AG10803 (cell line): ENCODE data around the gene EEF2.
"Not testable (repeated sequence)": the region's sequence is repeated elsewhere in the genome, so short reads cannot be mapped to it uniquely, and the experiment has no call there.

ENCODE experiments used
- DNase-seq: peaks from one replicate; pipeline ENCODE4 v3.0.0; 2010; ENCODE audit warnings: low read depth
- H3K4me3 ChIP-seq: 2 replicates; pipeline ENCODE4 v1.5.1; 2011; ENCODE audit warnings: mild to moderate bottlenecking, low read length, control low read depth
- CTCF ChIP-seq: conservative IDR thresholded peaks from 2 replicates; pipeline ENCODE4 v1.5.1; 2011; ENCODE audit warnings: mild to moderate bottlenecking, low read length, control low read depth, inconsistent platforms

EEF2 gene

GRCh38 chr19:4009990-4010807, 24.9 kb upstream of the EEF2 start:
- peak; percentile 15 for DNase-seq
- TF ChIP-seq CTCF, result no peak
- peak overlapping the region; percentile 22; the same call in 1 of the 2 replicates for H3K4me3 ChIP-seq

GRCh38 chr19:4007836-4008539, 22.7 kb upstream of the EEF2 start:
- peak overlapping the region; percentile 91 for H3K4me3 ChIP-seq
- no peak for DNase-seq
- no peak for TF ChIP-seq CTCF

- peak within 1 kb of the TSS; percentile 91 for H3K4me3 ChIP-seq
- TF ChIP-seq CTCF, result no peak
- peak; percentile 90 for DNase-seq
Measured at GRCh38 chr19:4007021-4007835, 22.0 kb upstream of the EEF2 start, which contains the start of gene PIAS4. PIAS4 (plus strand) TSS chr19:4007736; CDS start chr19:4007761, 25 bp downstream.

- H3K4me3 ChIP-seq, DNase-seq: not testable (repeated sequence)
Measured at GRCh38 chr19:4005436-4005835, 20.2 kb upstream of the EEF2 start.

GRCh38 chr19:4000798-4001197, 15.5 kb upstream of the EEF2 start:
- H3K4me3 ChIP-seq, DNase-seq: not testable (repeated sequence)

GRCh38 chr19:3998667-3999412, 13.6 kb upstream of the EEF2 start:
- not testable (repeated sequence) for H3K4me3 ChIP-seq, DNase-seq

GRCh38 chr19:3995607-3996006, 10.3 kb upstream of the EEF2 start:
- DNase-seq, result no peak
- no peak overlapping the region for H3K4me3 ChIP-seq

More at GRCh38 chr19:3995607-3996006, 10.3 kb upstream of the EEF2 start:
- TF ChIP-seq CTCF, result no peak
